Cardiac fibroblast (primary cell): ENCODE measurements around the gene SYT13.

Experiments used
- DNase-seq, 2 donors: peaks; one replicate each; pipeline versions ENCODE4 v3.0.0 to v3.0.0-alpha.2; 2010; ENCODE audit warnings: low read depth in 2 of 2
- H3K4me3 ChIP-seq, 2 donors: replicated peaks in 1 of 2; 1 replicate in 1 of 2; 2 replicates in 1 of 2; pipeline ENCODE4 v1.5.1; 2011; ENCODE audit warnings: low read depth in 2 of 2, low read length in 2 of 2, mild to moderate bottlenecking in 2 of 2, moderate library complexity in 1 of 2
- CTCF ChIP-seq: IDR thresholded peaks from one replicate; pipeline ENCODE4 v1.5.1; 2011; ENCODE audit warnings: low read depth, mild to moderate bottlenecking, low read length, inconsistent platforms

SYT13 gene

GRCh38 chr11:45285930-45286632, at the start of gene SYT13:
Gene SYT13 (minus strand): TSS chr11:45286341. CDS start chr11:45286207, 134 bp downstream.
- TF ChIP-seq CTCF: no peak
- peak within 1 kb of the TSS in 1 of 2 donors; percentile 48 for H3K4me3 ChIP-seq
- DNase-seq: no peak

GRCh38 chr11:45335434-45335833, 49.3 kb upstream of the SYT13 start:
- TF ChIP-seq CTCF: no peak
- DNase-seq: no peak
- H3K4me3 ChIP-seq: no peak overlapping the region

GRCh38 chr11:45334836-45335235, 48.7 kb upstream of the SYT13 start:
- DNase-seq: no peak
- no peak overlapping the region for H3K4me3 ChIP-seq
- no peak for TF ChIP-seq CTCF

GRCh38 chr11:45334410-45334809, 48.3 kb upstream of the SYT13 start:
- no peak for TF ChIP-seq CTCF

DNA sequence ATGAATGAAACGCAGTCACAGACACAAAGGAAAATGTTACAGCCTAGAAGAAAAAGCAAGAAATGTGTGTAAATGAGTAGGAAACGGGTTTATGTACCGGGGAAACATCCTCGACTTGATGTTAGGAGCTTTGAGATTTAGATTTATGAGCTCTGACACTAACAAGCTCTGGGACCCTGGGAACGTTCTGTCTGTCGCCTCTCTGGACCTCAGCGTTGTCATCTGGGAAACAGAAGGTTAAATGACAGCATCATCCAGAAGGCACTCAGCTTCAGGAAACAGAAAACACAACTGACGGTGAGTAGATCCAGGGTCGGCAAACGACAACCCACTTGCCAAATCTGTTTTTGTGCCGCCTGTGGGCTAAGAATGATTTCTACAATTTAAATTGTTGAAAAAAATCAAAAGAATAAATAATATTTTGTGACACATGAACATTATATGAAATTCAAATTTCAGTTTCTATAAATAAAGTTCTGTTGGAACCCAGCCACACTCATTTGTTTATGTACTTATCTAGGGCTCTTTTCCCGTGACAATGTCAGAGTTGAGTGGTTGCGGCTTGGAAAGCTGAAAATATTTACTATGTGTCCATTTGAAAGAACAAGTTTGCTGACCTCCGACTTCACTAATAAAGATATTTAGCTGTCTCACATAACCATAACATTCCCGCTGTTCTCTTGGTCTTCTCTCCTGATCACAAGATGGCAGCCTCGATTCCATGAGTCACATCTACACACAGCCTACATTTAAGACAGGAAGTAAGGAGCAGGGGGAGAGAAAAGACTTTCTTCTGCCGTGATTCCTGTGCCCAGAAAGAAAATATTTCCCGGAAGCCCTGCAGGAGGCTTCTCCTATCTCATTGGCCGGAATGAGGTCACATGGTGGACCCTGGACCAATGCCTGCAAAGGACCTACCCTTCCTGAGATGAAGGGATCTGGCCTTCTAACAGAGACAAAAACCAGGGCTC, 47.1 kb upstream of the SYT13 start:
- DNase-seq: peak; percentile 83 to 86
- TF ChIP-seq CTCF: no peak
- peak overlapping the region in 1 of 2 donors; percentile 3 for H3K4me3 ChIP-seq

More at GRCh38 chr11:45334410-45334809, 48.3 kb upstream of the SYT13 start:
- no peak overlapping the region for H3K4me3 ChIP-seq
- no peak for DNase-seq

DNA sequence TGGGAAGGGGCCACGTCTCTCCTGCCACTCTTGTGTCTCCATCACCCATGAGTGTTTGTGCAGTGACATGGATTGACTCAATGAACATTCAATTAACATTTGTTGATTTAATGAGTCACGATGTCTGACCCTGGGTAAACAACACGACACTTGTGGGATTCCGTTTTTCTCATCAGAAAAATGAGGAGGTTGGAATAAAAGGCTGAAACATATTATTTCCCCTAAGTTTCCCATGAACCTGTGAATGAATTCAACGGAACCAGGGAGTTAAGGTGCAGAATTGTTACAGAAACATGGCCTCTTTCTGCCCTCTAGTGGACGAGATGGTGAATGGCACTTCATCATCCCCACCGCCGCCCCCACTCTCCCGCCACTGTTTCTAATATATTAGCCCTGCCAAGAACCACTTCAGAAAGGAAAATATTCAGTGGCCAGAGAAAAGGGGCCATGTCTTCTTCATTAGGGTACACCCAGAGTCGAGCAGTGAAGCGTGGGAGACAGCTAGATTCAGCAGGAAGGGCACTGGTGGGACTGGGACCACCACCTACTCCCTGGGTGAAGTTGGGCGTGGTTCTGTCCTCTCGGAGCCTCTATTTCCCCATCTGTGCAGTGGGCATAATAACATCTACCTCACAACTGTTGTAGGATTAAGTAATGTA, 46.3 kb upstream of the SYT13 start:
- H3K4me3 ChIP-seq: no peak overlapping the region
- peak; percentile 59 to 64 for DNase-seq
- TF ChIP-seq CTCF: peak; percentile 60
